ENCODE data around the gene MAGIX.
"Not testable (repeated sequence)": the region's sequence is repeated elsewhere in the genome, so short reads cannot be mapped to it uniquely, and the experiment has no call there.

Gene MAGIX

GRCh38 chrX:49162620-49163019, at the start of gene MAGIX:
Gene MAGIX (plus strand): TSS chrX:49162758. CDS start chrX:49162890, 132 bp downstream.
- Histone ChIP-seq H3K27ac (ENCODE audit: low read length) (no peak within 1 kb of the TSS), H3K36me3 (ENCODE audit: control insufficient read depth in 1 of 2, insufficient read depth in 2 of 2, low read length in 2 of 2) (no peaks in the 10 kb centered on the region), H3K27me3 (ENCODE audit: low read depth, low read length) (no peaks in the 10 kb centered on the region), H3K9me3 (ENCODE audit: control insufficient read depth in 1 of 2, low read length in 2 of 2) (no peaks in the 10 kb centered on the region), H3K4me3 (ENCODE audit: low read depth in 1 of 2, low read length in 2 of 2) (peak within 1 kb of the TSS in 1 of 2 donors; percentile 33), H3K4me1 (ENCODE audit: control insufficient read depth in 1 of 2, insufficient read depth in 2 of 2, low read length in 2 of 2) (peaks cover 0 to 3% of the 10 kb centered on the region in 2 donors)

- Histone ChIP-seq H3K4me3 (ENCODE audit: low read depth in 1 of 2, low read length in 2 of 2) (no peak overlapping the region), H3K27me3 (ENCODE audit: low read depth, low read length) (no peaks in the 10 kb centered on the region), H3K27ac (ENCODE audit: low read length) (no peak overlapping the region), H3K4me1 (ENCODE audit: control insufficient read depth in 1 of 2, insufficient read depth in 2 of 2, low read length in 2 of 2) (peaks cover 0 to 4% of the 10 kb centered on the region in 2 donors), H3K9me3 (ENCODE audit: control insufficient read depth in 1 of 2, low read length in 2 of 2) (no peaks in the 10 kb centered on the region), H3K36me3 (ENCODE audit: control insufficient read depth in 1 of 2, insufficient read depth in 2 of 2, low read length in 2 of 2) (peaks cover 26 to 60% of the 10 kb centered on the region in 2 donors)
Measured at GRCh38 chrX:49116076-49116475, 46.5 kb upstream of the MAGIX start.

GRCh38 chrX:49116716-49117115, 45.8 kb upstream of the MAGIX start:
- Histone ChIP-seq H3K36me3 (ENCODE audit: control insufficient read depth in 1 of 2, insufficient read depth in 2 of 2, low read length in 2 of 2) (peaks cover 26 to 63% of the 10 kb centered on the region in 2 donors), H3K27me3 (ENCODE audit: low read depth, low read length) (no peaks in the 10 kb centered on the region), H3K4me1 (ENCODE audit: control insufficient read depth in 1 of 2, insufficient read depth in 2 of 2, low read length in 2 of 2) (peaks cover 0 to 4% of the 10 kb centered on the region in 2 donors), H3K4me3 (ENCODE audit: low read depth in 1 of 2, low read length in 2 of 2) (no peak overlapping the region), H3K9me3 (ENCODE audit: control insufficient read depth in 1 of 2, low read length in 2 of 2) (no peaks in the 10 kb centered on the region), H3K27ac (ENCODE audit: low read length) (no peak overlapping the region)

- no peaks in the 10 kb centered on the region for H3K9me3 ChIP-seq (ENCODE audit: control insufficient read depth in 1 of 2, low read length in 2 of 2)
- no peak overlapping the region for H3K27ac ChIP-seq (ENCODE audit: low read length)
- H3K4me3 ChIP-seq (ENCODE audit: low read depth in 1 of 2, low read length in 2 of 2), result no peak overlapping the region
- H3K27me3 ChIP-seq (ENCODE audit: low read depth, low read length), result no peaks in the 10 kb centered on the region
- peaks cover 26 to 55% of the 10 kb centered on the region in 2 donors for H3K36me3 ChIP-seq (ENCODE audit: control insufficient read depth in 1 of 2, insufficient read depth in 2 of 2, low read length in 2 of 2)
- peaks cover 0 to 9% of the 10 kb centered on the region in 2 donors for H3K4me1 ChIP-seq (ENCODE audit: control insufficient read depth in 1 of 2, insufficient read depth in 2 of 2, low read length in 2 of 2)
Measured at GRCh38 chrX:49117581-49117980, 45.0 kb upstream of the MAGIX start.

- peaks cover 16 to 41% of the 10 kb centered on the region in 2 donors for H3K36me3 ChIP-seq (ENCODE audit: control insufficient read depth in 1 of 2, insufficient read depth in 2 of 2, low read length in 2 of 2)
- H3K4me1 ChIP-seq (ENCODE audit: control insufficient read depth in 1 of 2, insufficient read depth in 2 of 2, low read length in 2 of 2), result peaks cover 0 to 13% of the 10 kb centered on the region in 2 donors
- H3K4me3 ChIP-seq (ENCODE audit: low read depth in 1 of 2, low read length in 2 of 2), result no peak overlapping the region
- H3K27me3 ChIP-seq (ENCODE audit: low read depth, low read length), result no peaks in the 10 kb centered on the region
- H3K27ac ChIP-seq (ENCODE audit: low read length), result no peak overlapping the region
- H3K9me3 ChIP-seq (ENCODE audit: control insufficient read depth in 1 of 2, low read length in 2 of 2), result no peaks in the 10 kb centered on the region
Measured at GRCh38 chrX:49120091-49120490, 42.5 kb upstream of the MAGIX start.

- peaks cover 5 to 20% of the 10 kb centered on the region in 2 donors for H3K36me3 ChIP-seq (ENCODE audit: control insufficient read depth in 1 of 2, insufficient read depth in 2 of 2, low read length in 2 of 2)
- H3K27ac ChIP-seq (ENCODE audit: low read length), result peak overlapping the region; percentile 72
- no peaks in the 10 kb centered on the region for H3K9me3 ChIP-seq (ENCODE audit: control insufficient read depth in 1 of 2, low read length in 2 of 2)
- H3K4me1 ChIP-seq (ENCODE audit: control insufficient read depth in 1 of 2, insufficient read depth in 2 of 2, low read length in 2 of 2), result peaks cover 0 to 13% of the 10 kb centered on the region in 2 donors
- peak overlapping the region; percentile 85 to 92 for H3K4me3 ChIP-seq (ENCODE audit: low read depth in 1 of 2, low read length in 2 of 2)
- H3K27me3 ChIP-seq (ENCODE audit: low read depth, low read length), result no peaks in the 10 kb centered on the region
Measured at GRCh38 chrX:49122499-49122898, 40.1 kb upstream of the MAGIX start.

- H3K27ac ChIP-seq (ENCODE audit: low read length); H3K9me3 ChIP-seq (ENCODE audit: control insufficient read depth in 1 of 2, low read length in 2 of 2); H3K4me3 ChIP-seq (ENCODE audit: low read depth in 1 of 2, low read length in 2 of 2); H3K4me1 ChIP-seq (ENCODE audit: control insufficient read depth in 1 of 2, insufficient read depth in 2 of 2, low read length in 2 of 2); H3K36me3 ChIP-seq (ENCODE audit: control insufficient read depth in 1 of 2, insufficient read depth in 2 of 2, low read length in 2 of 2); H3K27me3 ChIP-seq (ENCODE audit: low read depth, low read length): not testable (repeated sequence)
Measured at GRCh38 chrX:49127742-49128258, 34.8 kb upstream of the MAGIX start.

- no peaks in the 10 kb centered on the region for H3K4me1 ChIP-seq (ENCODE audit: control insufficient read depth in 1 of 2, insufficient read depth in 2 of 2, low read length in 2 of 2)
- no peaks in the 10 kb centered on the region for H3K36me3 ChIP-seq (ENCODE audit: control insufficient read depth in 1 of 2, insufficient read depth in 2 of 2, low read length in 2 of 2)
- H3K4me3 ChIP-seq (ENCODE audit: low read depth in 1 of 2, low read length in 2 of 2), result no peak overlapping the region
- H3K9me3 ChIP-seq (ENCODE audit: control insufficient read depth in 1 of 2, low read length in 2 of 2), result no peaks in the 10 kb centered on the region
- H3K27me3 ChIP-seq (ENCODE audit: low read depth, low read length), result no peaks in the 10 kb centered on the region
- H3K27ac ChIP-seq (ENCODE audit: low read length), result no peak overlapping the region
Measured at GRCh38 chrX:49129427-49129826, 33.1 kb upstream of the MAGIX start.

GRCh38 chrX:49132275-49132674, 30.3 kb upstream of the MAGIX start:
- H3K36me3 ChIP-seq (ENCODE audit: control insufficient read depth in 1 of 2, insufficient read depth in 2 of 2, low read length in 2 of 2); H3K27me3 ChIP-seq (ENCODE audit: low read depth, low read length); H3K9me3 ChIP-seq (ENCODE audit: control insufficient read depth in 1 of 2, low read length in 2 of 2); H3K4me3 ChIP-seq (ENCODE audit: low read depth in 1 of 2, low read length in 2 of 2); H3K4me1 ChIP-seq (ENCODE audit: control insufficient read depth in 1 of 2, insufficient read depth in 2 of 2, low read length in 2 of 2); H3K27ac ChIP-seq (ENCODE audit: low read length): not testable (repeated sequence)

- Histone ChIP-seq H3K27me3 (ENCODE audit: low read depth, low read length) (no peaks in the 10 kb centered on the region), H3K36me3 (ENCODE audit: control insufficient read depth in 1 of 2, insufficient read depth in 2 of 2, low read length in 2 of 2) (no peaks in the 10 kb centered on the region), H3K27ac (ENCODE audit: low read length) (no peak overlapping the region), H3K4me1 (ENCODE audit: control insufficient read depth in 1 of 2, insufficient read depth in 2 of 2, low read length in 2 of 2) (no peaks in the 10 kb centered on the region), H3K9me3 (ENCODE audit: control insufficient read depth in 1 of 2, low read length in 2 of 2) (no peaks in the 10 kb centered on the region), H3K4me3 (ENCODE audit: low read depth in 1 of 2, low read length in 2 of 2) (no peak overlapping the region)
Measured at GRCh38 chrX:49133759-49134158, 28.8 kb upstream of the MAGIX start.

- Histone ChIP-seq H3K9me3 (ENCODE audit: control insufficient read depth in 1 of 2, low read length in 2 of 2) (peaks cover 5 to 8% of the 10 kb centered on the region in 2 donors), H3K27me3 (ENCODE audit: low read depth, low read length) (no peaks in the 10 kb centered on the region), H3K27ac (ENCODE audit: low read length) (no peak overlapping the region), H3K36me3 (ENCODE audit: control insufficient read depth in 1 of 2, insufficient read depth in 2 of 2, low read length in 2 of 2) (no peaks in the 10 kb centered on the region), H3K4me3 (ENCODE audit: low read depth in 1 of 2, low read length in 2 of 2) (no peak overlapping the region), H3K4me1 (ENCODE audit: control insufficient read depth in 1 of 2, insufficient read depth in 2 of 2, low read length in 2 of 2) (no peaks in the 10 kb centered on the region)
Measured at GRCh38 chrX:49137492-49137891, 25.1 kb upstream of the MAGIX start.

GRCh38 chrX:49139713-49140112, 22.8 kb upstream of the MAGIX start:
- Histone ChIP-seq H3K4me1 (ENCODE audit: control insufficient read depth in 1 of 2, insufficient read depth in 2 of 2, low read length in 2 of 2) (no peaks in the 10 kb centered on the region), H3K27ac (ENCODE audit: low read length) (no peak overlapping the region), H3K4me3 (ENCODE audit: low read depth in 1 of 2, low read length in 2 of 2) (no peak overlapping the region), H3K36me3 (ENCODE audit: control insufficient read depth in 1 of 2, insufficient read depth in 2 of 2, low read length in 2 of 2) (no peaks in the 10 kb centered on the region), H3K27me3 (ENCODE audit: low read depth, low read length) (no peaks in the 10 kb centered on the region), H3K9me3 (ENCODE audit: control insufficient read depth in 1 of 2, low read length in 2 of 2) (peaks cover 5 to 8% of the 10 kb centered on the region in 2 donors)
